ENCODE data around the gene GPR158. TPM values are rescaled to one million over a fixed set of nuclear protein-coding genes. Genes with fewer than 3 reads are reported as not detected.

Gene GPR158
- total and polyA plus RNA-seq, 2 of the 8 experiments (the other 6 are each of a cell fraction or from before 2014, with no cell fraction given) = 0.14 to 0.78 TPM

DNA sequence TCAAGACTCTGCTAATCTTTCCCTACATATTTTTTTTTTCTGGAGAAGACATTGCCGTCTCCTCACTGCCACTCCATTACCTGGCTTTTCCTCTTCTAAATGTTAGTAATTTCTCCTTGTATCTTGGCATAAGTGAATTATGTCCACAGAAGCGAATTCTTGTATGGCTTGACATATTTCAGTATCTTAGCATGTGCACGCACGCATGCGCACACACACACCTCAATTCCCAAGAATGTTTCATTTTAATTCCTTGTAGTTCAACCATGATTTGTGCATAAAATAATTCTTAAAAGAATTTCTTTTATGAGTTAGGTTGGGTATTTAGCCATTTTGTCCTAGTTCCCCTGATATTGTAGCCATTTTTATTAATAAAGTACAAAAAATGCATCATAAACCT lies 458.0 kb downstream of the GPR158 start:
- no peaks in the 10 kb centered on the region for H3K9me3 ChIP-seq (ENCODE audit: insufficient read depth in 2 of 2, low read depth in 1 of 2, low read length in 1 of 2)
- no peak overlapping the region for H4K8ac ChIP-seq (ENCODE audit: extremely low read depth, insufficient read depth, low read length)
- H2BK20ac ChIP-seq (ENCODE audit: low read length) = no peak overlapping the region
- H2BK15ac ChIP-seq (ENCODE audit: low read length) = no peak overlapping the region
- no peak overlapping the region for H3K4me2 ChIP-seq (ENCODE audit: insufficient read depth in 1 of 2, low read depth in 2 of 2, low read length in 2 of 2)
- no peak overlapping the region for H2AFZ ChIP-seq (ENCODE audit: low read length)
- H3K79me1 ChIP-seq (ENCODE audit: low read depth, low read length) = no peaks in the 10 kb centered on the region
- no peak overlapping the region for H2BK120ac ChIP-seq (replicated peaks; ENCODE audit: low read depth, low read length)
- DNase-seq (ENCODE audit: low read depth in 1 of 2, low spot score in 2 of 2) = no peak
- H3K14ac ChIP-seq (ENCODE audit: insufficient read length) = no peak overlapping the region
- H3K23ac ChIP-seq (ENCODE audit: insufficient read length) = no peak overlapping the region
- ChIA-PET POLR2A (ENCODE audit: partially characterized antibody) (no interaction called here), CTCF (ENCODE audit: partially characterized antibody) (interaction anchor here (0.7 kb wide), 1 partner anchor 1047 kb away, joined by 3 read pairs; no protein-coding TSS in a partner anchor)
- H3K4ac ChIP-seq (replicated peaks; ENCODE audit: insufficient read length, low read depth, low read length) = no peak overlapping the region
- no peak for FAIRE-seq
- no peak overlapping the region for H3K56ac ChIP-seq (replicated peaks; ENCODE audit: insufficient read length, low read depth, low read length)
- no peaks in the 10 kb centered on the region for H3K27me3 ChIP-seq (replicated peaks in 1 of 4; ENCODE audit: control insufficient read depth in 3 of 4, extremely low read depth in 1 of 4, insufficient read depth in 3 of 4, low read length in 3 of 4)
- H3K4me3 ChIP-seq (ENCODE audit: extremely low read depth in 1 of 4, insufficient read depth in 2 of 4, low read depth in 3 of 4, low read length in 4 of 4) = no peak overlapping the region
- no peaks in the 10 kb centered on the region for H3K79me2 ChIP-seq (ENCODE audit: control insufficient read depth in 1 of 2, insufficient read depth in 2 of 2, low read length in 2 of 2)
- H4K20me1 ChIP-seq (replicated peaks in 1 of 2; ENCODE audit: control insufficient read depth in 1 of 2, insufficient read depth in 2 of 2, low read length in 2 of 2) = no peaks in the 10 kb centered on the region
- no peak overlapping the region for H2BK5ac ChIP-seq (ENCODE audit: low read depth, low read length)
- no peak overlapping the region for H3K27ac ChIP-seq (ENCODE audit: low read depth, low read length)
- 92% methylated on average over 5 of the region's 5 CpGs; no CpG with 5 or more reads in 1 of the 2 experiments for WGBS, 2 experiments (ENCODE audit: extremely low coverage in 1 of 2, insufficient coverage in 1 of 2, insufficient read length in 1 of 2, insufficient replicate concordance in 2 of 2, low coverage in 1 of 2, low lambda C conversion rate in 2 of 2, missing lambda C conversion rate in 1 of 2)
- no peaks in the 10 kb centered on the region for H3K36me3 ChIP-seq (ENCODE audit: control insufficient read depth in 2 of 4, insufficient read depth in 4 of 4, low read length in 3 of 4)
- TF ChIP-seq, protein P1, sequence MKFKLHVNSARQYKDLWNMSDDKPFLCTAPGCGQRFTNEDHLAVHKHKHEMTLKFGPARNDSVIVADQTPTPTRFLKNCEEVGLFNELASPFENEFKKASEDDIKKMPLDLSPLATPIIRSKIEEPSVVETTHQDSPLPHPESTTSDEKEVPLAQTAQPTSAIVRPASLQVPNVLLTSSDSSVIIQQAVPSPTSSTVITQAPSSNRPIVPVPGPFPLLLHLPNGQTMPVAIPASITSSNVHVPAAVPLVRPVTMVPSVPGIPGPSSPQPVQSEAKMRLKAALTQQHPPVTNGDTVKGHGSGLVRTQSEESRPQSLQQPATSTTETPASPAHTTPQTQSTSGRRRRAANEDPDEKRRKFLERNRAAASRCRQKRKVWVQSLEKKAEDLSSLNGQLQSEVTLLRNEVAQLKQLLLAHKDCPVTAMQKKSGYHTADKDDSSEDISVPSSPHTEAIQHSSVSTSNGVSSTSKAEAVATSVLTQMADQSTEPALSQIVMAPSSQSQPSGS (IDR thresholded peaks at IDR 0.05; ENCODE audit: low read length) = no peak
- no peak for TF ChIP-seq JUND (IDR thresholded peaks at IDR 0.05; ENCODE audit: low read length)
- no peak for TF ChIP-seq TAF1 (IDR thresholded peaks at IDR 0.05; ENCODE audit: low read depth, low read length)
- no peak for TF ChIP-seq TBP (IDR thresholded peaks at IDR 0.05; ENCODE audit: low read depth, low read length)
- no peak overlapping the region for H3K9ac ChIP-seq (replicated peaks in 1 of 4; ENCODE audit: extremely low read depth in 1 of 4, low read depth in 3 of 4, low read length in 3 of 4)
- no peak overlapping the region for H3K18ac ChIP-seq (ENCODE audit: extremely low read depth, low read length)
- H3K4me1 ChIP-seq (replicated peaks in 1 of 4; ENCODE audit: control insufficient read depth in 3 of 4, insufficient read depth in 4 of 4, low read length in 3 of 4) = no peaks in the 10 kb centered on the region
- H2BK12ac ChIP-seq (ENCODE audit: low read depth, low read length) = no peak overlapping the region
- H2AK5ac ChIP-seq (ENCODE audit: low read depth, low read length) = no peak overlapping the region
- H4K5ac ChIP-seq (ENCODE audit: insufficient read length, low read depth, low read length) = no peak overlapping the region
- no peak overlapping the region for H4K91ac ChIP-seq (replicated peaks; ENCODE audit: insufficient read length, low read length)
- H3K23me2 ChIP-seq (ENCODE audit: low read depth, low read length) = no peaks in the 10 kb centered on the region
